DOHH2 (cell line): Measurements from ENCODE around the gene STYXL2.

Source experiments
- CTCF ChIP-seq: fragments of 200-600 bp; sonication (generic); IDR thresholded peaks from one replicate; pipeline ENCODE4 v1.5.1; 2014; ENCODE audit warnings: antibody characterized with exemption, mild to moderate bottlenecking, low read depth, low read length; ENCODE audit not compliant: poor library complexity, severe bottlenecking
- EZH2phosphoT487 ChIP-seq: fragments of 200-600 bp; sonication (generic); IDR thresholded peaks from 2 replicates; pipeline ENCODE4 v1.6.1; 2017; ENCODE audit warnings: borderline replicate concordance, mild to moderate bottlenecking, antibody characterized with exemption, low read length, moderate library complexity, mixed read lengths

GRCh38 chr1:167077128-167077867 lies 16.6 kb upstream of the STYXL2 start:
- TF ChIP-seq CTCF (no peak), EZH2phosphoT487 (no peak)
